OCI-LY1 (cell line): Measurements from ENCODE around the gene SIRT5.

ENCODE experiments used
- H2AFZ ChIP-seq: fragments of 200-600 bp; sonication (generic), shearing (Covaris generic); 2 replicates; pipeline ENCODE4 v1.6.0; 2014; ENCODE audit warnings: antibody characterized with exemption, mild to moderate bottlenecking, low read length
- H3F3A ChIP-seq: fragments of 200-600 bp; sonication (generic), shearing (Covaris generic); 2 replicates; pipeline ENCODE4 v1.6.0; 2014; ENCODE audit warnings: mild to moderate bottlenecking, antibody characterized with exemption, low read length, moderate library complexity; ENCODE audit not compliant: insufficient read depth
- H3K27ac ChIP-seq: fragments of 200-600 bp; sonication (generic); 2 replicates; pipeline ENCODE4 v1.5.1; 2014; ENCODE audit warnings: low read length, mixed run types, mild to moderate bottlenecking, low read depth; ENCODE audit not compliant: poor library complexity, severe bottlenecking
- H3K27me3 ChIP-seq: fragments of 200-600 bp; sonication (generic); 2 replicates; pipeline ENCODE4 v1.6.0; 2014; ENCODE audit warnings: antibody characterized with exemption, mild to moderate bottlenecking, low read length, moderate library complexity; ENCODE audit not compliant: insufficient read depth
- H3K36me3 ChIP-seq: fragments of 200-600 bp; sonication (generic); 2 replicates; pipeline ENCODE4 v1.6.1; 2014; ENCODE audit warnings: mild to moderate bottlenecking, antibody characterized with exemption, low read length, moderate library complexity, mixed read lengths; ENCODE audit not compliant: insufficient read depth
- H3K4me1 ChIP-seq: fragments of 200-600 bp; sonication (generic); 2 replicates; pipeline ENCODE4 v1.5.1; 2014; ENCODE audit warnings: mild to moderate bottlenecking, low read length, moderate library complexity; ENCODE audit not compliant: insufficient read depth, severe bottlenecking
- H3K4me2 ChIP-seq: fragments of 200-600 bp; sonication (generic), shearing (Covaris generic); 2 replicates; pipeline ENCODE4 v1.6.1; 2014; ENCODE audit warnings: low read length
- H3K4me3 ChIP-seq: fragments of 200-600 bp; sonication (generic); 2 replicates; pipeline ENCODE4 v1.5.1; 2014; ENCODE audit warnings: low read length, low read depth, mild to moderate bottlenecking, mixed read lengths; ENCODE audit not compliant: poor library complexity, severe bottlenecking
- H3K79me2 ChIP-seq: fragments of 200-600 bp; shearing (Covaris generic); 2 replicates; pipeline ENCODE4 v1.6.1; 2016; ENCODE audit warnings: mixed run types, low read length, mixed read lengths; ENCODE audit not compliant: insufficient read depth
- H3K9ac ChIP-seq: fragments of 200-600 bp; sonication (generic), shearing (Covaris generic); 2 replicates; pipeline ENCODE4 v1.6.1; 2014; ENCODE audit warnings: mild to moderate bottlenecking, low read length, mixed read lengths
- H3K9me2 ChIP-seq: fragments of 200-600 bp; sonication (generic), shearing (Covaris generic); 2 replicates; pipeline ENCODE4 v1.6.1; 2014; ENCODE audit warnings: low read depth, mild to moderate bottlenecking, low read length, mixed read lengths
- H3K9me3 ChIP-seq: fragments of 200-600 bp; shearing (Covaris generic); 2 replicates; pipeline ENCODE4 v1.6.1; 2014; ENCODE audit warnings: low read length, mixed read lengths
- H4K20me1 ChIP-seq: fragments of 200-600 bp; sonication (generic), shearing (Covaris generic); 2 replicates; pipeline ENCODE4 v1.6.0; 2016; ENCODE audit warnings: mild to moderate bottlenecking, low read length; ENCODE audit not compliant: insufficient read depth
- EZH2 ChIP-seq: fragments of 200-600 bp; sonication (generic), shearing (Covaris generic); IDR thresholded peaks from 2 replicates; pipeline ENCODE4 v1.8.0; 2017; ENCODE audit warnings: borderline replicate concordance, mixed run types, mild to moderate bottlenecking, antibody characterized with exemption, low read length, moderate library complexity, mixed read lengths
- TF ChIP-seq, protein P1 (sequence below): fragments of 200-600 bp; sonication (generic), shearing (Covaris generic); IDR thresholded peaks from 2 replicates; pipeline ENCODE4 v1.5.1; 2017; ENCODE audit warnings: mild to moderate bottlenecking, antibody characterized with exemption, low read length, moderate library complexity, mixed read lengths

Gene SIRT5

GRCh38 chr6:13643125-13643524, 68.7 kb downstream of the SIRT5 start:
- no peak overlapping the region for H3K27ac ChIP-seq
- H3K4me2 ChIP-seq: no peak overlapping the region
- no peak overlapping the region for H3K4me3 ChIP-seq
- no peaks in the 10 kb centered on the region for H4K20me1 ChIP-seq
- H3K9ac ChIP-seq: no peak overlapping the region
- H2AFZ ChIP-seq: no peak overlapping the region
- TF ChIP-seq, protein P1, sequence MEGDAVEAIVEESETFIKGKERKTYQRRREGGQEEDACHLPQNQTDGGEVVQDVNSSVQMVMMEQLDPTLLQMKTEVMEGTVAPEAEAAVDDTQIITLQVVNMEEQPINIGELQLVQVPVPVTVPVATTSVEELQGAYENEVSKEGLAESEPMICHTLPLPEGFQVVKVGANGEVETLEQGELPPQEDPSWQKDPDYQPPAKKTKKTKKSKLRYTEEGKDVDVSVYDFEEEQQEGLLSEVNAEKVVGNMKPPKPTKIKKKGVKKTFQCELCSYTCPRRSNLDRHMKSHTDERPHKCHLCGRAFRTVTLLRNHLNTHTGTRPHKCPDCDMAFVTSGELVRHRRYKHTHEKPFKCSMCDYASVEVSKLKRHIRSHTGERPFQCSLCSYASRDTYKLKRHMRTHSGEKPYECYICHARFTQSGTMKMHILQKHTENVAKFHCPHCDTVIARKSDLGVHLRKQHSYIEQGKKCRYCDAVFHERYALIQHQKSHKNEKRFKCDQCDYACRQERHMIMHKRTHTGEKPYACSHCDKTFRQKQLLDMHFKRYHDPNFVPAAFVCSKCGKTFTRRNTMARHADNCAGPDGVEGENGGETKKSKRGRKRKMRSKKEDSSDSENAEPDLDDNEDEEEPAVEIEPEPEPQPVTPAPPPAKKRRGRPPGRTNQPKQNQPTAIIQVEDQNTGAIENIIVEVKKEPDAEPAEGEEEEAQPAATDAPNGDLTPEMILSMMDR: no peak
- no peak for TF ChIP-seq EZH2
- no peaks in the 10 kb centered on the region for H3K9me3 ChIP-seq
- no peaks in the 10 kb centered on the region for H3K79me2 ChIP-seq
- no peaks in the 10 kb centered on the region for H3F3A ChIP-seq
- H3K9me2 ChIP-seq: no peaks in the 10 kb centered on the region
- H3K27me3 ChIP-seq: no peaks in the 10 kb centered on the region
- peaks cover 60% of the 10 kb centered on the region for H3K36me3 ChIP-seq
- no peaks in the 10 kb centered on the region for H3K4me1 ChIP-seq

- Histone ChIP-seq H3K79me2 (no peaks in the 10 kb centered on the region), H2AFZ (no peak overlapping the region), H3K27me3 (no peaks in the 10 kb centered on the region), H3K9me2 (no peaks in the 10 kb centered on the region), H3K9ac (no peak overlapping the region), H4K20me1 (no peaks in the 10 kb centered on the region), H3K4me2 (no peak overlapping the region), H3K27ac (no peak overlapping the region), H3K9me3 (no peaks in the 10 kb centered on the region), H3K4me1 (no peaks in the 10 kb centered on the region), H3K36me3 (peaks cover 37% of the 10 kb centered on the region; the same call in 1 of the 2 replicates), H3K4me3 (no peak overlapping the region), H3F3A (no peaks in the 10 kb centered on the region)
- TF ChIP-seq, protein P1: no peak
- no peak for TF ChIP-seq EZH2
Measured at GRCh38 chr6:13648850-13649249, 74.4 kb downstream of the SIRT5 start.

GRCh38 chr6:13649393-13649792, 75.0 kb downstream of the SIRT5 start:
- Histone ChIP-seq H4K20me1 (no peaks in the 10 kb centered on the region), H3K9ac (no peak overlapping the region), H3K79me2 (no peaks in the 10 kb centered on the region), H3K9me2 (no peaks in the 10 kb centered on the region), H2AFZ (no peak overlapping the region), H3K36me3 (peaks cover 35% of the 10 kb centered on the region; the same call in 1 of the 2 replicates), H3K27me3 (no peaks in the 10 kb centered on the region), H3K4me2 (no peak overlapping the region), H3K9me3 (no peaks in the 10 kb centered on the region), H3K4me3 (no peak overlapping the region), H3K27ac (no peak overlapping the region), H3F3A (no peaks in the 10 kb centered on the region), H3K4me1 (no peaks in the 10 kb centered on the region)
- TF ChIP-seq EZH2: no peak
- TF ChIP-seq, protein P1: no peak
